ENCODE results near the gene ST6GALNAC4.
A peak's percentile ranks its signal among the peaks of the same experiment; 100 is the strongest.

The ST6GALNAC4 gene

DNA sequence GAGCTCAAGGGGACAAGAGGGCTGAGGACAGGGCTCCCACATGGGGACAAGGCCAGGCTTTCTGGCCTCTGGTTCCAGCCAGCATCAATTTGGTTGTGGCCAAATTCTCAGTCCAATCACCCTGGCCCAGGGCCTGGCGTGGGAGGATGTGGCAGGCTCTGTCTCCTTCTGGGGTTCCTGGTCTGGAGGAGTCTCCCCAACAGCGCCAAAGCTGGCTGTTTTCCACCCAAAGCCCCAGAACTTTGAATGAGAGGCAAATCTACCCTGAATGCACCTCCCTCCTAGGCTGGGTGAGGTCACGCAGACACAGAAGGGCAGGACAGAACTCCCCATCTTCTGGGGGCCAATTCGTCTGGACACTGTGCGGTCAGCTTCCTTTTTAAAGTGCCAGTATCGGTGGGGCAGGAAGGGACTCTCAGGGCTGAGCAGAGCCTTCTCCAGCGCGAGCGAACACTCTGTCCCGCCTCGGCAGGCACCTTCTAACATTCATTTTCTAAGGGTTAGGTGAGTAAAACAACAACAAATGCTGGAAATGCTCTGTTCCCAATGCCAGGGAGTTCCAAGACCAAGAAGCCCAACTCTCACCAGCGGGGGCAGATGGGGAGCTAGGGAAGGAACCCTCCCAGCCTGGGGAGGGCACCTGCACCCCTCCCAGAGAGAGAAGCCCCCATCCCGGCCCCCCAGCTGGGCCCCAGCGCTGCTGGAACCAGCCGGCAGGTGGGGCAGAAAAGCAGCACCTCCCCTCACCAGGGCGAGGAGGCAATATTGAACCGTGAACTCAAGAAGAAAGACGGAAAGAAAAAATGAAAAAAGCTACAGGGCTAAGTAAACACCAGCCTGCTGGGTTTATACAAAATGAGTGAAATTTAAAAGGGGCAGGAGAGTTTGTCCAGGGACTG is 24.5 kb upstream of the ST6GALNAC4 start:
- TF ChIP-seq, protein P1, sequence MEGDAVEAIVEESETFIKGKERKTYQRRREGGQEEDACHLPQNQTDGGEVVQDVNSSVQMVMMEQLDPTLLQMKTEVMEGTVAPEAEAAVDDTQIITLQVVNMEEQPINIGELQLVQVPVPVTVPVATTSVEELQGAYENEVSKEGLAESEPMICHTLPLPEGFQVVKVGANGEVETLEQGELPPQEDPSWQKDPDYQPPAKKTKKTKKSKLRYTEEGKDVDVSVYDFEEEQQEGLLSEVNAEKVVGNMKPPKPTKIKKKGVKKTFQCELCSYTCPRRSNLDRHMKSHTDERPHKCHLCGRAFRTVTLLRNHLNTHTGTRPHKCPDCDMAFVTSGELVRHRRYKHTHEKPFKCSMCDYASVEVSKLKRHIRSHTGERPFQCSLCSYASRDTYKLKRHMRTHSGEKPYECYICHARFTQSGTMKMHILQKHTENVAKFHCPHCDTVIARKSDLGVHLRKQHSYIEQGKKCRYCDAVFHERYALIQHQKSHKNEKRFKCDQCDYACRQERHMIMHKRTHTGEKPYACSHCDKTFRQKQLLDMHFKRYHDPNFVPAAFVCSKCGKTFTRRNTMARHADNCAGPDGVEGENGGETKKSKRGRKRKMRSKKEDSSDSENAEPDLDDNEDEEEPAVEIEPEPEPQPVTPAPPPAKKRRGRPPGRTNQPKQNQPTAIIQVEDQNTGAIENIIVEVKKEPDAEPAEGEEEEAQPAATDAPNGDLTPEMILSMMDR (conservative IDR thresholded peaks at IDR 0.05) = no peak
- TF ChIP-seq ZFX (IDR thresholded peaks at IDR 0.05) = no peak
- H3K27ac ChIP-seq = no peak overlapping the region

DNA sequence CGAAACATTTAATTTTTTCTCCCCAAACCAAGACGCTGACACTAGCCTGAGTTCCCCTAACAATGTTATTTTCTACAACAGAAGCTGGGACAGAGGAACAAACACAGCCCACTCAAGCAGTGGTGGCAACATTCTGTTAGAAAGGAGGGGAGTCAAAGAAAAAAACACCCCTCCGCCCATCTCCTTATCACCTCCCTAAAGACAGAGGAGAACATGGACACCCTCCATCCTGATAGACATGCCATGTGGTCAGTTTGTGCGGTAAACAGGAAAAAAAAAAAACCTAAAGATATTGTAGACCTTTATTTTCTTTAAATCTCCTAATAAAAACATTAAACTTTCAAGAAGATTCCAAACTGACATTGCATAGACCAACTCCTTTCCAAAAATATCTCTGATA is 23.8 kb upstream of the ST6GALNAC4 start:
- H3K27ac ChIP-seq = no peak overlapping the region
- TF ChIP-seq ZFX (IDR thresholded peaks at IDR 0.05) = no peak
- TF ChIP-seq, protein P1 (conservative IDR thresholded peaks at IDR 0.05) = no peak

DNA sequence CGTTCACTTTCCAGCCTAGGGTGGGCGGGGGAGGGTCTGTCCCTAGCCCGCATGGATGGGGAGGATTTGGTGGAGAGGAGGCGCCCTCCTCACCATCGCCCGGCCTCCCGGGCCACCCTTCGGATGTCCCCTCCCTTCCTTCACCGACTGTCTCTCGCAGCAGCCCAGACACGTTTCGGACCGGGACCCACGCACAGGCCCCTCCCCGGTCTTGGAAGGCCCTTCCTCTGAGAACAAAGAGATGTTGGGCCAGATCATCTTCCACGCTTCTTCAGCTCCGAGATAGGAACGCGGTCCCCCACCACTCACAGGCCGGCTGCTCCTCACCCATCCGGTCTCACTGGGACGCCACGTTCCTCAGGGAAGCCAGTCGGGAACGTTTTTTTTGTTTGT is 21.5 kb upstream of the ST6GALNAC4 start:
- H3K27ac ChIP-seq = peak overlapping the region; percentile 84; the same call in 1 of the 2 replicates
- TF ChIP-seq, protein P1 (conservative IDR thresholded peaks at IDR 0.05) = no peak
- no peak for TF ChIP-seq ZFX (IDR thresholded peaks at IDR 0.05)

DNA sequence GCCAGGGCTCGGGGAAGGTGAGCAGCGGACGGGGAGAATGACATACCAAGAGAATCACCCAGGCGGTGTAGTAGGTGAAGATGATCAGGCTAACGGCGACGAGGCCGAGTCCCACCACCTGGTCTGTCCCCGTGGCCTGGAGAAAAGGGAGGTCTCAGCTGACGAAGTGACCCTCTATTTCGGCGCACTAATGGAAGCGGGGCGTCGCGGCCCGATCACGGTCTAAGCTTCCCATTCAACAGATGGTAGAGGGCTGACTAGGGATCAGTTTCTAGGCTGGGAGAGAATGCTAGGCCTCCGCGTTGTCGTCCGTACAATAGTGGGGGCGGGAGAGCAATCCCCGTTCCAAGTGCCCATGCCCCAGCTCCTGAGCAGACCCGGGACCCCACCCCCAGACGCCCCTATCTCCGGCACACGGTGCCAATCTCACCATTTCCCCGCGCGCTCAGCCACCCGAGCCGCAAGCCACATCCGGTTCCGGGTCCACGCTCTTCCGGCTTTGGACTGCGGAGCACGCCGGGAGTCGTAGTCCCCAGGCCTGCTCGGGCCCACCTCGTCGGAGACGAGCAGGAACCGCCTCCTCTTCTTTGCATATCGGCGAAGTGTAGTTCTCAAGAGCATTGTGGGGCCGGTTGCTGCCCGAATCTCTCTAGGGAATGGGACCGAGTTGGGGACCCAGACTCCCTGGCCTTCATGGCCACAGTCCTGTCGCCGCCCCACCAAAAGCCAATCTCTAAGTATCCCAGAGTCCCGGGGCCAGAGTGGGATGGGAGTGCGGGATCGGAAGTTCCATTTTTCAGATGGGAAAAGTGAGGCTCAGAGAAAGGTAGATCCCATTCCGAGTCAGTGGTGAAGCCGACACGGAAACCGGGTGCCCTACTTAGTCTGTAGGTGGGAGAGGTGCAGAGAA is 20.8 kb upstream of the ST6GALNAC4 start, which contains the start of gene DPM2:
Gene DPM2 (minus strand): TSS at position 467 of the 910 bp plus-strand sequence. CDS start 34 bp downstream, at position 433.
- peak; percentile 52; the same call in 1 of the 2 replicates for TF ChIP-seq ZFX (IDR thresholded peaks at IDR 0.05)
- TF ChIP-seq, protein P1 (conservative IDR thresholded peaks at IDR 0.05) = no peak
- H3K27ac ChIP-seq = peak within 1 kb of the TSS; percentile 84

DNA sequence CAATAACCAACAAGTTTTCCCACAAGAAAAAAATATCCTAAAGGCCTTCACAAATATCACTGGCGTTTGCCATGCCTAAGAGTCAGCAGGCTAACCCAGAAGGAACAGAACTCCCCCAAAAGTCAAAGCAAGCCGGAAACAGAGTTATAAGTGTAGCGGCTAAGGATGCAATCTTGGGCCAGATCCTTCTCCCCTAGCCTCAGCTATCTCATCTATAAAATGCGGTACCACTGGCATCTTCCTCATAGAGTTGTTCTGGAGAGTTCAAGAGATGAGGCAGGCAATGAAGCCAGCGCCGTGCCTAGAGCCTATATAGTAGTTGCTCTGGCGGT is 20.2 kb upstream of the ST6GALNAC4 start:
- peak overlapping the region; percentile 84 for H3K27ac ChIP-seq
- no peak for TF ChIP-seq ZFX (IDR thresholded peaks at IDR 0.05)
- TF ChIP-seq, protein P1 (conservative IDR thresholded peaks at IDR 0.05) = no peak

DNA sequence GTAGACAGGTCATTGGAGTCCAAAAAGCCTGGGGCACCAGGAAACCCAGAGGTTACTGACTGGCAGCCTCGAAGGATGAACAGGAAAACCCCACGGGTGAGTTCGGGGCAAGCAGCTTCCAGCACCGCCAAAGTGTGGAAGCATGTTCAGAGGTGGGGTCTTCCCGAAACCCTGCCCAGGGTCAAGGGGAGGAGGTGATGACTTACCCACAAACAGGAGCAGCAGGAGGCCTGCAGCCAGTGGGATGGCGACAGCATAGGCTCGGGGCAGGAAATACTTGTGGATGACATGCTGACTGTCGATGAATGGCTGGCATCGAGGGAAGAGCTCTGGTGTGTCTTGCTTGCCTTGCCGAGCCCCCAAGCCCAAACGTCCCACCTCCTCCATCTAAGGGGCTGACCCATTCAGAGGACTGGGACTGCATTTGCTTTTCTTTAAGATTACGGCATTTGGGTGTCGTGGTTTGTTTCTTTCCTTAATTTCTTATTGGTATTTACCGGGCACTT is 19.6 kb upstream of the ST6GALNAC4 start:
- no peak for TF ChIP-seq ZFX (IDR thresholded peaks at IDR 0.05)
- TF ChIP-seq, protein P1 (conservative IDR thresholded peaks at IDR 0.05) = no peak
- H3K27ac ChIP-seq = peak overlapping the region; percentile 84
